ENCODE data around the gene CCDC197. TPM values are rescaled to one million over a fixed set of nuclear protein-coding genes. Genes with fewer than 3 reads are reported as not detected.
A peak's percentile ranks its signal among the peaks of the same experiment; 100 is the strongest.

The CCDC197 gene
- total and polyA plus RNA-seq, 9 of the 15 experiments (the other 6 are each of a cell fraction or from before 2014, with no cell fraction given): not detected

DNA sequence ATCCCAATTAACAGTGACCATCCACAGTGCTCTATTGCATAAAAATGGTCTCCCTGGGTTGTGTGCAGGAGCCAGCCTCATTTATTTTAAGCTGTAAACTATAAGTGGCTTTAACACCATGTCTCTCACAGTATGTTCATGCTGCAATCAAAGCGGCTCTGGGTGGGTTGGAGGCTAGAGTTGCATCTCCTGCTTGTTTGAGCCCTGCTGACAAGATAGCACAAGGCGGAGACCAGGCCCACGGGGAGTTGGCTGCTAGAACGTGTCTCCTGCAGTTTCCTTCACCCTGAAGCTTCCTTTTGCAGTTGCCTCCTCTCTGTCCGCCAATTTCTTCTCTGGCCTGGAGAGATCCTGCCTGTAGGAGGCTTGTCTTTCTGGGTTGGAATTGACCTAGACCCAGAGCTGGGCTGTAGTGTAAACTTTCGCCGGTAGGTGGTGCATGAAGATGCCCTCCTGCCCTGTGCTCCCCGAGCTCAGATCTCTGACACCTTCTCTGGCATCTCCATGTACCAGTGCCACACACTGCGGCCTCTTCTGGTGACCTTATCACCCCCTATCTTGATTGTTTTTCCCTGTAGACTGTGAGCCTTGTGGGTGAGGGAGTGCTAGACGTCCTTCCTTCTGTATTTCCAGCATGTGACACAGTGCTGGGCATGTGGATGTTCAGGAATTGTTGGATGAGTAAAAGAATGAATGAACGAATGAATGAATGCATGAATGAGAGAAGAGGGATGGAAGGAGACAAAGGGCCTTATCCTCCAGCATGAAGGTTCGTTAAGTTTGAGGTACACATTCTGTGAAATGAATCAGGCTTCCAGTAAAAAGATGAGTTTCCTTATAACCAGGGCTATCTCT lies 39.4 kb downstream of the CCDC197 start (continued):
- TF ChIP-seq, protein P1, sequence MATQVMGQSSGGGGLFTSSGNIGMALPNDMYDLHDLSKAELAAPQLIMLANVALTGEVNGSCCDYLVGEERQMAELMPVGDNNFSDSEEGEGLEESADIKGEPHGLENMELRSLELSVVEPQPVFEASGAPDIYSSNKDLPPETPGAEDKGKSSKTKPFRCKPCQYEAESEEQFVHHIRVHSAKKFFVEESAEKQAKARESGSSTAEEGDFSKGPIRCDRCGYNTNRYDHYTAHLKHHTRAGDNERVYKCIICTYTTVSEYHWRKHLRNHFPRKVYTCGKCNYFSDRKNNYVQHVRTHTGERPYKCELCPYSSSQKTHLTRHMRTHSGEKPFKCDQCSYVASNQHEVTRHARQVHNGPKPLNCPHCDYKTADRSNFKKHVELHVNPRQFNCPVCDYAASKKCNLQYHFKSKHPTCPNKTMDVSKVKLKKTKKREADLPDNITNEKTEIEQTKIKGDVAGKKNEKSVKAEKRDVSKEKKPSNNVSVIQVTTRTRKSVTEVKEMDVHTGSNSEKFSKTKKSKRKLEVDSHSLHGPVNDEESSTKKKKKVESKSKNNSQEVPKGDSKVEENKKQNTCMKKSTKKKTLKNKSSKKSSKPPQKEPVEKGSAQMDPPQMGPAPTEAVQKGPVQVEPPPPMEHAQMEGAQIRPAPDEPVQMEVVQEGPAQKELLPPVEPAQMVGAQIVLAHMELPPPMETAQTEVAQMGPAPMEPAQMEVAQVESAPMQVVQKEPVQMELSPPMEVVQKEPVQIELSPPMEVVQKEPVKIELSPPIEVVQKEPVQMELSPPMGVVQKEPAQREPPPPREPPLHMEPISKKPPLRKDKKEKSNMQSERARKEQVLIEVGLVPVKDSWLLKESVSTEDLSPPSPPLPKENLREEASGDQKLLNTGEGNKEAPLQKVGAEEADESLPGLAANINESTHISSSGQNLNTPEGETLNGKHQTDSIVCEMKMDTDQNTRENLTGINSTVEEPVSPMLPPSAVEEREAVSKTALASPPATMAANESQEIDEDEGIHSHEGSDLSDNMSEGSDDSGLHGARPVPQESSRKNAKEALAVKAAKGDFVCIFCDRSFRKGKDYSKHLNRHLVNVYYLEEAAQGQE (IDR thresholded peaks at IDR 0.05; ENCODE audit: borderline replicate concordance): peak; percentile 55; the same call in 1 of the 2 replicates
- TF ChIP-seq, protein P1 (CRISPR knock-in tag; IDR thresholded peaks at IDR 0.05; ENCODE audit: low read depth): no peak
